ENCODE results near the gene FAM161A.
"Not testable (repeated sequence)": the region's sequence is repeated elsewhere in the genome, so short reads cannot be mapped to it uniquely, and the experiment has no call there.

FAM161A gene

GRCh38 chr2:61857224-61857623 is 3.4 kb upstream of the FAM161A start:
- DNase-seq (ENCODE audit: insufficient read length, low spot score) (no peak), FAIRE-seq (no peak)
- TF ChIP-seq, protein P1, sequence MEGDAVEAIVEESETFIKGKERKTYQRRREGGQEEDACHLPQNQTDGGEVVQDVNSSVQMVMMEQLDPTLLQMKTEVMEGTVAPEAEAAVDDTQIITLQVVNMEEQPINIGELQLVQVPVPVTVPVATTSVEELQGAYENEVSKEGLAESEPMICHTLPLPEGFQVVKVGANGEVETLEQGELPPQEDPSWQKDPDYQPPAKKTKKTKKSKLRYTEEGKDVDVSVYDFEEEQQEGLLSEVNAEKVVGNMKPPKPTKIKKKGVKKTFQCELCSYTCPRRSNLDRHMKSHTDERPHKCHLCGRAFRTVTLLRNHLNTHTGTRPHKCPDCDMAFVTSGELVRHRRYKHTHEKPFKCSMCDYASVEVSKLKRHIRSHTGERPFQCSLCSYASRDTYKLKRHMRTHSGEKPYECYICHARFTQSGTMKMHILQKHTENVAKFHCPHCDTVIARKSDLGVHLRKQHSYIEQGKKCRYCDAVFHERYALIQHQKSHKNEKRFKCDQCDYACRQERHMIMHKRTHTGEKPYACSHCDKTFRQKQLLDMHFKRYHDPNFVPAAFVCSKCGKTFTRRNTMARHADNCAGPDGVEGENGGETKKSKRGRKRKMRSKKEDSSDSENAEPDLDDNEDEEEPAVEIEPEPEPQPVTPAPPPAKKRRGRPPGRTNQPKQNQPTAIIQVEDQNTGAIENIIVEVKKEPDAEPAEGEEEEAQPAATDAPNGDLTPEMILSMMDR (IDR thresholded peaks at IDR 0.05; ENCODE audit: insufficient read depth, missing control alignments) = no peak

GRCh38 chr2:61855318-61855613 is 1.4 kb upstream of the FAM161A start:
- FAIRE-seq = no peak
- TF ChIP-seq, protein P1 (IDR thresholded peaks at IDR 0.05; ENCODE audit: insufficient read depth, missing control alignments) = peak; percentile 5
- no peak for DNase-seq (ENCODE audit: insufficient read length, low spot score)

GRCh38 chr2:61854564-61855317 is 881 bp upstream of the FAM161A start:
- TF ChIP-seq, protein P1 (IDR thresholded peaks at IDR 0.05; ENCODE audit: insufficient read depth, missing control alignments) = no peak
- DNase-seq (ENCODE audit: insufficient read length, low spot score) = peak; percentile 41
- FAIRE-seq = peak; percentile 63

DNA sequence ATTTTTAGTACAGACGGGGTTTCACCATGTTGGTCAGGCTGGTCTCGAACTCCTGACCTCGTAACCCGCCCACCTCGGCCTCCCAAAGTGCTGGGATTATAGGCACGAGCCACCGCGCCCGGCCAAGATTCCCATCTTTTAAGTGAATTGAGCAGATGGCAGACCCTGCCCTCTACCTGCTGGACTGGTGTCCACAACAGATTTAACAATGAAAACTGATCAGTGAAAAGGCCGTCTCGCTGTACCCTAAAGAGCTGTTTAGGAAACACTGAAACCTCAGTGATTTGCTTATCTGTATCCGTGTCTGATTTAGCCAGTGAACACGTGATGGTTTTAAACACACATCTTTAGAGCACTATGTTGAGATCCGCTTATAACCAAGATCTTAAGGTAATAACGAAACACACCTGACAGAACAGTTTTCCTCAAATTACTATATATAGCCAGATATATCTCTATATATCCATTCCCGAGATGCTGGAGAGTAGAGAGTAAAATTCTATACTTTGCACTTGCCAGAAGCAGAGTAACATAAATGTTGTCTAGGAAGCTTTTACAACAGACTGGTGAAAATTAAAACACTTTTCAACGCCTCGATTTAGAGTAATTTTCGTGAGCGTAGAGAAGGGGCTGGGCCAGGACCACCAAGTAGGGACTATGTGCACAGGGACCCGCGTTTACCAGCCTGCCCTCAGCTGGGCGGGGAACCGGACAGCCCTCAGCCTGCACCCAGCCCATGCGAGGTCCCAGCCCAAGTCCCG is 594 bp downstream of the FAM161A start:
- FAIRE-seq (no peak), DNase-seq (ENCODE audit: insufficient read length, low spot score) (no peak)
- TF ChIP-seq, protein P1 (IDR thresholded peaks at IDR 0.05; ENCODE audit: insufficient read depth, missing control alignments) = peak; percentile 12

DNA sequence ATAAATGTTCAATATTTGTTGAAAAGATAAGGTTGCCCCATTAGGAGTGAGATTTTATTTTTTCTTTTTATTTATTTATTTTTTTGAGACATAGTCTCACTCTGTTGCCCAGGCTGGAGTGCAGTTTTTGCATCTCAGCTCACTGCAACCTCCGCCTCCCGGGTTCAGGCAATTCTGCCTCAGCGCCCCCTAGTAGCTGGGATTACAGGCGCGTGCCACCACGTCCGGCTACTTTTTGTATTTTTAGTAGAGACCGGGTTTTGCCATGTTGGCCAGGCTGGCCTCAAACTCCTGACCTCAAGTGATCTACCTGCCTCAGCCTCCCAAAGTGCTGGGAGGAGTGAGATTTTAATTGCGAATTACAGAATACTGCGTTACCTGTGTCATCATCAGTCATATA is 2.6 kb downstream of the FAM161A start:
- not testable (repeated sequence) for FAIRE-seq; DNase-seq (ENCODE audit: insufficient read length, low spot score)

DNA sequence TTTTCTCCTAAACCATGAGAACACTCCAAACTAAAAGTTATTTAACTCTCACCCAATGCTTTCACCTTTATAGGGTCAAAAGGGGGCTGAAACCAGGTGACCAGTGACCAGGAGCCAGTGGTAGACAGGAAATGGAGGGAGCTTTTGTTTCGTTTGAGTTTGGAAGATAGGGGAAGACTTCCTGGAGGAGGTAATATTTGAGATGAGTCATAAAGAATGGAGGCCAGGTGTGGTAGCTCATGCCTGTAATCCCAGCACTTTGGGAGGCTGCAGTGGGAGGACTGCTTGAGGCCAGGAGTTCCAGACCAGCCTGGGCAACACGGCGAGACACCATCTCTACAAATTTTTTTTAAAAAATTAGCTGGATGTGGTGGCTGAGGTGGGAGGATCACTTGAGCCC is 8.5 kb downstream of the FAM161A start:
- TF ChIP-seq, protein P1 (IDR thresholded peaks at IDR 0.05; ENCODE audit: insufficient read depth, missing control alignments) = no peak
- no peak for FAIRE-seq
- DNase-seq (ENCODE audit: insufficient read length, low spot score) = no peak

- TF ChIP-seq, protein P1 (IDR thresholded peaks at IDR 0.05; ENCODE audit: insufficient read depth, missing control alignments) = no peak
- DNase-seq (ENCODE audit: insufficient read length, low spot score) (no peak), FAIRE-seq (no peak)
Observed at GRCh38 chr2:61841286-61841685, 12.6 kb downstream of the FAM161A start.
